GM19463 (cell line): Measurements from ENCODE around the gene FGA.

ENCODE experiments used
- ATAC-seq: cut with Tn5 transposase; IDR thresholded peaks from one replicate; pipeline ENCODE4 v1.9.1; 2021; ENCODE audit warnings: mild to moderate bottlenecking, moderate library complexity; ENCODE audit not compliant: unreplicated experiment

Gene FGA

GRCh38 chr4:154545689-154546088, 44.9 kb downstream of the FGA start:
- no peak for ATAC-seq

- no peak for ATAC-seq
Observed at GRCh38 chr4:154542271-154542879, 48.2 kb downstream of the FGA start.
